ENCODE measurements around the gene SEMA6A. TPM values are rescaled to one million over a fixed set of nuclear protein-coding genes. Genes with fewer than 3 reads are reported as not detected.

SEMA6A gene
- total RNA-seq, 1 donor from 2014 or later: not detected

DNA sequence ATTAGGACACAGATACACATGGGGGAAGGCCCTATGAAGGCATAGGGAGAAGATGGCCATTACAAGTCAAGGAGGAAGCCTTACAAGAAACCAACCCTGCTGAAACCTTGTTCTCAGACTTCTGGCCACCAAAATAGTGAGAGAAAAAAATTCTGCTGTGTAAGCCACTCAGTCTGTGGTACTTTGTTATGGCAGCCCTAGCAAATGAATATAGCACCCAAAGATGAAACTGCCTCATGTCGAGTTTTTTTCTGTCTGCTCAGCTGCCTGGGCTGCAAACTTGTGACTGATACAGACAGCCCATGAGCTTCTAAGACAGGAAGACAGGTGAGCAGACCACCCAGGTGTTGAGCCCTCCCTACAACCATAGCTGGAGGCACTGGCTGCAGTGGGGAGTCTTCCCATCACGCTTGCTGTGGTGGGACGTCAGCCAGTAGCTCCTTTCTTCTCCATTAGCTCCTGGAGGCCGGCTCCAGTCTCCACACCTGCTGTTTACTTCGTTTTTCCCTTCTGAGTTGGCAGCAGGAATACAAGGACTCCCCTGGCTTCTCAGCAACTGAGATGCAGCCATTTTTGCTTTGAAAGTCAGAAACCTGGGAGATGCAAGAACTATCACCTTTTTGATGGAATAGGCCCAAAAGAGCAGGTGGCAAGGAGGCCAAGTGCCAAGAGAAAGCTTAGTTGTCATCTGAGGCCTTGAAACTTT lies 164.9 kb downstream of the SEMA6A start:
- intact Hi-C loops (cut with micrococcal nuclease): no loop called here

DNA sequence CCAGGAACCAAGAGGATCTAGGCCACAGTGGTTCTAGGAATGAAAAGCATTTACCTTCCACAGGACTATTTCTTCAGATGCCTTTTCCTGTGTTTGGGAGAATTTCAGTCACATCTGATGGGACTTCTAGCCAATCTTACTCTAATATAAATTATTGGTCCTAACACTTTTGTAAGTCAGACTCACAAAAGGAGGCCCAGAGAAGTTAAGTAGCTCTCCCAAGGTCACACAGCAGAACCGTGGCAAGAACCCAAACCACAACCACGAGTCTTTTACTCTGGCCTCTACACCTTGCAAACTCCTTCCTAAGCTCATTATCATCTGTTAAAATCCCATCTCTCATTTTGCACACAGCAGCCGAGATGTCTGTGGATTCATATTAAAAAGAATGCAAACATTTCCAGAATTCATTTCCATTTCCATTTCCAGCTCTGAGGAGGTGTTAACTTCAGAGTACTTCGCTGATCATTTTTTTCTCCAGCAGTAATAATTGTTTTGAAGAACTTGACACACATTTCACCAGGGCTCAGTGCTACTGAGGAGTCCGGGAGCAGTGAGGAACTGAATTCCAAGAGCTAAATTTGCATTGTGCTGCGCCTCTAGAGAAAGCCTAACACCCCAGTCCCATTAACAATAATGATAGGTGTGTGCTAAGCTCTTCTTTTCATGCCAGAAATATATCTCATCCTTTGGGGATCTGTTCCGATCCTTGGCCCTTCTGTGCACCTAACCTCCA lies 168.1 kb downstream of the SEMA6A start:
- intact Hi-C loops (cut with micrococcal nuclease): no loop called here

DNA sequence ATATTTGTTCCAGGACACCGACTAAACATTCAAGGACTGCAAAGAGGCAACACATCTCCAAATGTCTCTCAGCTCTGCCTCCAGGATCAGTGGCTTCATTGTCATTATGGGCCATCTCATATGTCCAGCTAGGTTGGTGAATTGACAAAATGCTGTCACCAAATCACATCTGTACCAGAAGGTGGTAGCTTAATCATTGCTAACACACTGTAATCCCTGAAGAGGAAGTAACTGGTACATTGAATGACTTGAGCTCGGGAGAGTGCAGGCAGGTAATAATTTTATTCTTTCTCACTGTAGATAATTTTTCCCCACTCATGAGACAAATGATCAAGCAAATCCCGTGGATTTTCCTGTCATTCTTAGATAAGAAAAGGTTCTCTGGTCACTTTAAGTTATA lies 169.8 kb downstream of the SEMA6A start:
- intact Hi-C loops (cut with micrococcal nuclease): no loop called here

GRCh38 chr5:116404016-116404415 lies 170.6 kb downstream of the SEMA6A start:
- intact Hi-C loops (cut with micrococcal nuclease): no loop called here

GRCh38 chr5:116402235-116402634 lies 172.4 kb downstream of the SEMA6A start:
- intact Hi-C loops (cut with micrococcal nuclease): no loop called here

- intact Hi-C loops (cut with micrococcal nuclease): no loop called here
These were observed 173.0 kb downstream of the SEMA6A start for GRCh38 chr5:116401576-116401975.

- intact Hi-C loops (cut with micrococcal nuclease): no loop called here
These were observed 178.0 kb downstream of the SEMA6A start for GRCh38 chr5:116396476-116397099.

- intact Hi-C loops (cut with micrococcal nuclease): no loop called here
These were observed 178.9 kb downstream of the SEMA6A start for GRCh38 chr5:116395631-116396203.

DNA sequence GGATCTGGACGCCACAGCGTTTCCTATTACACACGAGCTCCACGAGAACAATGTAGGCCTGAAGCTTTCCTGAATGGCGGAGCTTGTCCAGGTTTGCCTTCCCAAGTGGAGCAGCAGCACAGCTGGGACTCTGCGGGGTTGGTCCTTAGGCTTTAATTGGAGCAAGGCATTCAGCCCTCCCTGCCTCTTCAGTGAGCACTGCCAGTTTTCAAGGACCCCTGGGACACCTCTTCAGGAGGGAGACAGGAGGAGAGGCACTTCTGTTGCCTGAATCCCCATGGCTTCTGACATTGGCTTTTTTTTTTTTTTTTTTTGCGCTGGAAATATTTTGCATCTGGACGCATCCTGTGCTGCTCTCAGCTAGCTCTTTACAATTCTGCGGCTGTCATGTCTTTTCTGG lies 179.4 kb downstream of the SEMA6A start:
- intact Hi-C loops (cut with micrococcal nuclease): no loop called here

DNA sequence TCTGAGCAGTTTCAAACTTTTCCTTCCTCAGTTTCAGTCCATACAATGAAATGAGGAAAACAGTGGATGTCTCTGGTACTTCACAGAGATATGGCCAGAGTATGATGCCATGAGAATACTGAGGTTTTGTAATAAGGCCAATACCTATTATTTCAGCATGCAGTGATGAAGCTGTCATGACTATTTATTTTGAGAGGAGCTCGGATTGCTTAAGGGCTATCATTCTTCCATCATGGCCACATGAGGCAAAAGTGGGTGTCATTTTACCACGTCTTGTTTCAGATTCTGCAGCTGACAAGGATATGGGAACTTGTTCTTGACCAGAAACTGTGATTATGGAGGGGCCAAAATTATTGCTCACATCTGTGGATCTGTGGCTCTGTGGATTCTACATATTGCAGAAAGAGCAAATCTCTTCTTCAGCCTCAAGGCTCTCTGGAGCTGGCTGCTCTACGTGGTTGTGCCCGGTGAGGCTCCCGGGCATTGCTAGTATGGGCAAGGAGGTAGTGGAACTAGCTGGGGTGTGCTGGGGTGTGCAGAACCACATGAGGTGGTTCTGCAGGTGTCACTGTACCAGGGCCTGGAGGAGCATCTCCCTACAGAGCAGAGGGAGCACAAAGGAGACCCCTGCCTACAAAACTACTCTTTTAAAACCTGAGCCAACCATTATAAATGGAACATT lies 180.3 kb downstream of the SEMA6A start:
- intact Hi-C loops (cut with micrococcal nuclease): no loop called here
